ENCODE measurements around the gene KCNC4. TPM values are rescaled to one million over a fixed set of nuclear protein-coding genes. Genes with fewer than 3 reads are reported as not detected.

The KCNC4 gene
- total and polyA plus RNA-seq, 2 of the 4 experiments (the other 2 are of a cell fraction), result 0.18 to 2.3 TPM

DNA sequence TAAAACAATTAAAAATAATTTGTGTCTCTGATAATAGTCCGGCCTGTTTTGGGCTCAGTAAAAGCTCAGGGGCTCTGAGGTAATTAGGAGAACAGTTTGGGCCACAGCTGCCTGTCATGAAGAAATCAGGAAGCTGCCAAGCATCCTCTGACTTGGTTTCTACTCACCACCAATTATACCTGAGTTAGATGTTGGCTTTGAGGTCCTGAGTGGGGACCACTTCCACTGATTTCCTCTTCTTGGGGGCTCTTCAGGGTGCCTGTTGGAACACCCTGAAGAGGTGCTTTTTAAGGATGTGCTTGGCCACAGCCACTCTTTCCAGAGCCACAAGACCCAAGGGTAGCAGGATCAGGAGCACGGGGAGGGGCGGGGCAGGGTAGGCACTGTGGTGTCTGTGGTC lies 48.9 kb upstream of the KCNC4 start:
- H3K36me3 ChIP-seq (ENCODE audit: control insufficient read depth, insufficient read depth, low read length), result no peaks in the 10 kb centered on the region
- H3K4me3 ChIP-seq (ENCODE audit: insufficient read depth, low read depth, low read length), result no peak overlapping the region
- WGBS, 2 experiments (ENCODE audit: extremely low coverage in 2 of 2, insufficient read length in 1 of 2), result no CpG with 5 or more reads among the region's 3 CpGs
- H2AK5ac ChIP-seq (ENCODE audit: low read depth, low read length), result no peak overlapping the region
- H3K27ac ChIP-seq (ENCODE audit: insufficient read depth, low read length), result no peak overlapping the region
- TF ChIP-seq MAFK (IDR thresholded peaks at IDR 0.05; ENCODE audit: low read depth, low read length), result no peak
- TF ChIP-seq, protein P1, sequence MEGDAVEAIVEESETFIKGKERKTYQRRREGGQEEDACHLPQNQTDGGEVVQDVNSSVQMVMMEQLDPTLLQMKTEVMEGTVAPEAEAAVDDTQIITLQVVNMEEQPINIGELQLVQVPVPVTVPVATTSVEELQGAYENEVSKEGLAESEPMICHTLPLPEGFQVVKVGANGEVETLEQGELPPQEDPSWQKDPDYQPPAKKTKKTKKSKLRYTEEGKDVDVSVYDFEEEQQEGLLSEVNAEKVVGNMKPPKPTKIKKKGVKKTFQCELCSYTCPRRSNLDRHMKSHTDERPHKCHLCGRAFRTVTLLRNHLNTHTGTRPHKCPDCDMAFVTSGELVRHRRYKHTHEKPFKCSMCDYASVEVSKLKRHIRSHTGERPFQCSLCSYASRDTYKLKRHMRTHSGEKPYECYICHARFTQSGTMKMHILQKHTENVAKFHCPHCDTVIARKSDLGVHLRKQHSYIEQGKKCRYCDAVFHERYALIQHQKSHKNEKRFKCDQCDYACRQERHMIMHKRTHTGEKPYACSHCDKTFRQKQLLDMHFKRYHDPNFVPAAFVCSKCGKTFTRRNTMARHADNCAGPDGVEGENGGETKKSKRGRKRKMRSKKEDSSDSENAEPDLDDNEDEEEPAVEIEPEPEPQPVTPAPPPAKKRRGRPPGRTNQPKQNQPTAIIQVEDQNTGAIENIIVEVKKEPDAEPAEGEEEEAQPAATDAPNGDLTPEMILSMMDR (conservative IDR thresholded peaks at IDR 0.05; ENCODE audit: low read depth, low read length), result no peak
- no peak for TF ChIP-seq BHLHE40 (IDR thresholded peaks at IDR 0.05; ENCODE audit: low read depth, low read length)
- no peak for TF ChIP-seq CHD1 (IDR thresholded peaks at IDR 0.05; ENCODE audit: low read depth, low read length)
- TF ChIP-seq RCOR1 (IDR thresholded peaks at IDR 0.05; ENCODE audit: insufficient replicate concordance, low read length), result no peak
- TF ChIP-seq MXI1 (IDR thresholded peaks at IDR 0.05; ENCODE audit: borderline replicate concordance, low read depth, low read length), result no peak
- TF ChIP-seq POLR2A (IDR thresholded peaks at IDR 0.05; ENCODE audit: low read depth, low read length), result no peak
- no peak for TF ChIP-seq RAD21 (IDR thresholded peaks at IDR 0.05; ENCODE audit: low read length)
- TF ChIP-seq CEBPB (IDR thresholded peaks at IDR 0.05; ENCODE audit: low read depth, low read length), result no peak
- TF ChIP-seq RFX5 (IDR thresholded peaks at IDR 0.05; ENCODE audit: low read depth, low read length), result no peak
- no peak for TF ChIP-seq MAZ (IDR thresholded peaks at IDR 0.05; ENCODE audit: borderline replicate concordance, low read depth, low read length)
- no peak for TF ChIP-seq NFE2L2 (IDR thresholded peaks at IDR 0.05; ENCODE audit: low read depth, low read length)
- TF ChIP-seq, protein P2, sequence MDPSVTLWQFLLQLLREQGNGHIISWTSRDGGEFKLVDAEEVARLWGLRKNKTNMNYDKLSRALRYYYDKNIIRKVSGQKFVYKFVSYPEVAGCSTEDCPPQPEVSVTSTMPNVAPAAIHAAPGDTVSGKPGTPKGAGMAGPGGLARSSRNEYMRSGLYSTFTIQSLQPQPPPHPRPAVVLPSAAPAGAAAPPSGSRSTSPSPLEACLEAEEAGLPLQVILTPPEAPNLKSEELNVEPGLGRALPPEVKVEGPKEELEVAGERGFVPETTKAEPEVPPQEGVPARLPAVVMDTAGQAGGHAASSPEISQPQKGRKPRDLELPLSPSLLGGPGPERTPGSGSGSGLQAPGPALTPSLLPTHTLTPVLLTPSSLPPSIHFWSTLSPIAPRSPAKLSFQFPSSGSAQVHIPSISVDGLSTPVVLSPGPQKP (IDR thresholded peaks at IDR 0.05; ENCODE audit: borderline replicate concordance, low read depth, low read length), result no peak
- no peak for TF ChIP-seq FOS (IDR thresholded peaks at IDR 0.05; ENCODE audit: low read depth, low read length)
- TF ChIP-seq, protein P3, sequence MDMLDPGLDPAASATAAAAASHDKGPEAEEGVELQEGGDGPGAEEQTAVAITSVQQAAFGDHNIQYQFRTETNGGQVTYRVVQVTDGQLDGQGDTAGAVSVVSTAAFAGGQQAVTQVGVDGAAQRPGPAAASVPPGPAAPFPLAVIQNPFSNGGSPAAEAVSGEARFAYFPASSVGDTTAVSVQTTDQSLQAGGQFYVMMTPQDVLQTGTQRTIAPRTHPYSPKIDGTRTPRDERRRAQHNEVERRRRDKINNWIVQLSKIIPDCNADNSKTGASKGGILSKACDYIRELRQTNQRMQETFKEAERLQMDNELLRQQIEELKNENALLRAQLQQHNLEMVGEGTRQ (IDR thresholded peaks at IDR 0.05; ENCODE audit: low read depth, low read length), result no peak
- no peak for TF ChIP-seq SMC3 (IDR thresholded peaks at IDR 0.05; ENCODE audit: low read depth, low read length)
- H4K5ac ChIP-seq (ENCODE audit: low read depth, low read length), result no peak overlapping the region
- POLR2A ChIA-PET (ENCODE audit: unreplicated experiment), result no interaction called here
- DNase-seq (no peak), ATAC-seq (ENCODE audit: low read depth) (no peak)
- dilution Hi-C loops (cut with HindIII; ENCODE audit: low sequenced_read_pairs, unreplicated experiment) (no loop called here), in situ Hi-C loops (cut with MboI; ENCODE audit: low sequenced_read_pairs) (no loop called here), intact Hi-C loops (cut with micrococcal nuclease) (no loop called here)
- no peaks in the 10 kb centered on the region for H4K20me1 ChIP-seq (ENCODE audit: insufficient read depth, low read length)
- H3K4me2 ChIP-seq (ENCODE audit: low read depth, low read length), result no peak overlapping the region
- no peaks in the 10 kb centered on the region for H3K9me1 ChIP-seq (ENCODE audit: insufficient read depth, low read length)
- H2AFZ ChIP-seq (replicated peaks; ENCODE audit: low read length, poor library complexity), result no peak overlapping the region
- no peak overlapping the region for H3K56ac ChIP-seq (ENCODE audit: extremely low read depth, insufficient read depth, low read length)
- H4K91ac ChIP-seq (ENCODE audit: insufficient read depth, low read depth, low read length), result no peak overlapping the region
- CTCF ChIA-PET, result no interaction called here
- H2AK9ac ChIP-seq (replicated peaks; ENCODE audit: low read depth, low read length, poor library complexity), result no peak overlapping the region
- no peak overlapping the region for H3K9ac ChIP-seq (ENCODE audit: low read depth, low read length)
- no peaks in the 10 kb centered on the region for H3K79me1 ChIP-seq (ENCODE audit: low read depth in 1 of 2, low read length in 2 of 2)
- H2BK5ac ChIP-seq (ENCODE audit: low read depth, low read length, poor library complexity, severe bottlenecking), result no peak overlapping the region
- no peak overlapping the region for H3K4ac ChIP-seq (ENCODE audit: low read depth, low read length)
- H3K9me3 ChIP-seq (ENCODE audit: control insufficient read depth, insufficient read depth, low read length), result no peaks in the 10 kb centered on the region
- no peak overlapping the region for H2BK120ac ChIP-seq (ENCODE audit: low read depth, low read length)
- H2BK15ac ChIP-seq (ENCODE audit: low read depth, low read length), result no peak overlapping the region
- peaks cover 12% of the 10 kb centered on the region for H3K27me3 ChIP-seq (ENCODE audit: control insufficient read depth, insufficient read depth, low read length)
- no peak overlapping the region for H3K14ac ChIP-seq (replicated peaks; ENCODE audit: low read depth, low read length)
- no peak overlapping the region for H4K8ac ChIP-seq (ENCODE audit: low read depth in 2 of 2, low read length in 2 of 2)
- H2BK20ac ChIP-seq (ENCODE audit: low read depth, low read length), result no peak overlapping the region
- no peaks in the 10 kb centered on the region for H3K4me1 ChIP-seq (ENCODE audit: control insufficient read depth, insufficient read depth, low read length)
- no peak overlapping the region for H3K23ac ChIP-seq (ENCODE audit: low read depth, low read length)
- no peak overlapping the region for H3K18ac ChIP-seq (ENCODE audit: low read depth, low read length)
- no TSS peak for BruUV-seq (replicated peaks)
